ENCODE data around the gene DDX27. TPM values are rescaled to one million over a fixed set of nuclear protein-coding genes. Genes with fewer than 3 reads are reported as not detected.
"Not testable (repeated sequence)": the region's sequence is repeated elsewhere in the genome, so short reads cannot be mapped to it uniquely, and the experiment has no call there.

Gene DDX27
- total RNA-seq, 1 experiment from 2014 or later, result 80.8 TPM

- peaks cover 18% of the 10 kb centered on the region for H3K4me1 ChIP-seq (ENCODE audit: insufficient read depth, low read length)
- ChIA-PET CTCF (interaction anchor here (1.4 kb wide), 1 partner anchor 29 kb away, joined by 4 read pairs; no protein-coding TSS in a partner anchor), POLR2A (ENCODE audit: unreplicated experiment) (interaction anchor here (0.6 kb wide), 1 partner anchor 29 kb away, joined by 4 read pairs; no protein-coding TSS in a partner anchor)
- H3K79me2 ChIP-seq (ENCODE audit: low read length), result peaks cover 48% of the 10 kb centered on the region
- DNase-seq (peak; percentile 98), ATAC-seq (peak; percentile 96)
- TF ChIP-seq EZH2 (IDR thresholded peaks at IDR 0.05; ENCODE audit: low read length, unreplicated experiment), result no peak
- TF ChIP-seq EZH2phosphoT487 (IDR thresholded peaks at IDR 0.05; ENCODE audit: borderline replicate concordance, low read length), result no peak
- TF ChIP-seq CTCF (conservative IDR thresholded peaks at IDR 0.05; ENCODE audit: low read depth, low read length), result no peak
- H3K27me3 ChIP-seq (ENCODE audit: low read length), result no peaks in the 10 kb centered on the region
- no peaks in the 10 kb centered on the region for H3F3A ChIP-seq (ENCODE audit: low read length, unreplicated experiment)
- no peaks in the 10 kb centered on the region for H3K9me2 ChIP-seq (replicated peaks; ENCODE audit: low read length)
- peak within 1 kb of the TSS; percentile 65 for H3K9ac ChIP-seq (ENCODE audit: low read length)
- 0 out of 2 replicates have a peak within 1 kb of the TSS, but pooled peaks have one; percentile 6 for H3K27ac ChIP-seq (ENCODE audit: low read length)
- no TSS peak for BruUV-seq (replicated peaks)
- H3K4me2 ChIP-seq (ENCODE audit: low read length), result peak within 1 kb of the TSS; percentile 93
- peak within 1 kb of the TSS; percentile 74 for H2AFZ ChIP-seq (ENCODE audit: low read length)
- intact Hi-C loops (cut with micrococcal nuclease), result loop anchor here (2.0 kb wide), 2 partner anchors 27 to 29 kb away; no protein-coding TSS in a partner anchor
- peak within 1 kb of the TSS; percentile 85 for H3K4me3 ChIP-seq (ENCODE audit: low read length)
- H3K36me3 ChIP-seq (ENCODE audit: low read depth, low read length), result no peaks in the 10 kb centered on the region
- peaks cover 28% of the 10 kb centered on the region for H4K20me1 ChIP-seq (ENCODE audit: low read length)
- H3K9me3 ChIP-seq (ENCODE audit: low read length), result no peaks in the 10 kb centered on the region
These were observed 31.2 kb upstream of the DDX27 start, which contains the start of gene STAU1 for GRCh38 chr20:49187851-49188641. Gene STAU1, minus strand, starts transcription at chr20:49188334. Its CDS starts 22,133 bp downstream, at chr20:49166201.

GRCh38 chr20:49192944-49193518 lies 26.2 kb upstream of the DDX27 start:
- H2AFZ ChIP-seq (ENCODE audit: low read length); H3K27me3 ChIP-seq (ENCODE audit: low read length); H4K20me1 ChIP-seq (ENCODE audit: low read length); intact Hi-C loops (cut with micrococcal nuclease); H3K9ac ChIP-seq (ENCODE audit: low read length); H3K79me2 ChIP-seq (ENCODE audit: low read length); H3K4me1 ChIP-seq (ENCODE audit: insufficient read depth, low read length); DNase-seq; H3K9me3 ChIP-seq (ENCODE audit: low read length); H3K4me2 ChIP-seq (ENCODE audit: low read length); ATAC-seq; H3K4me3 ChIP-seq (ENCODE audit: low read length); H3F3A ChIP-seq (ENCODE audit: low read length, unreplicated experiment); H3K9me2 ChIP-seq (replicated peaks; ENCODE audit: low read length); H3K36me3 ChIP-seq (ENCODE audit: low read depth, low read length); H3K27ac ChIP-seq (ENCODE audit: low read length); CTCF ChIA-PET; BruUV-seq (replicated peaks): not testable (repeated sequence)
- POLR2A ChIA-PET (ENCODE audit: unreplicated experiment), result interaction anchor here (0.7 kb wide), 1 partner anchor 12 kb away, joined by 6 read pairs; no protein-coding TSS in a partner anchor

- Histone ChIP-seq H2AFZ (ENCODE audit: low read length) (no peak overlapping the region), H3F3A (ENCODE audit: low read length, unreplicated experiment) (no peaks in the 10 kb centered on the region), H3K27me3 (ENCODE audit: low read length) (no peaks in the 10 kb centered on the region), H4K20me1 (ENCODE audit: low read length) (no peaks in the 10 kb centered on the region), H3K79me2 (ENCODE audit: low read length) (no peaks in the 10 kb centered on the region), H3K9me2 (replicated peaks; ENCODE audit: low read length) (no peaks in the 10 kb centered on the region), H3K4me3 (ENCODE audit: low read length) (no peak overlapping the region), H3K9ac (ENCODE audit: low read length) (no peak overlapping the region), H3K27ac (ENCODE audit: low read length) (no peak overlapping the region), H3K4me2 (ENCODE audit: low read length) (no peak overlapping the region), H3K9me3 (ENCODE audit: low read length) (no peaks in the 10 kb centered on the region), H3K4me1 (ENCODE audit: insufficient read depth, low read length) (no peaks in the 10 kb centered on the region), H3K36me3 (ENCODE audit: low read depth, low read length) (no peaks in the 10 kb centered on the region)
- CTCF ChIA-PET, result no interaction called here
- no peak for TF ChIP-seq EZH2 (IDR thresholded peaks at IDR 0.05; ENCODE audit: low read length, unreplicated experiment)
- no peak for TF ChIP-seq CTCF (conservative IDR thresholded peaks at IDR 0.05; ENCODE audit: low read depth, low read length)
- intact Hi-C loops (cut with micrococcal nuclease), result no loop called here
- no peak for ATAC-seq
- DNase-seq, result no peak
- POLR2A ChIA-PET (ENCODE audit: unreplicated experiment), result no interaction called here
- no TSS peak for BruUV-seq (replicated peaks)
These were observed 19.4 kb upstream of the DDX27 start for GRCh38 chr20:49199729-49200293.
